Activated effector memory CD4-positive, alpha-beta T cell treated with anti-CD3 and anti-CD28 coated beads, Interleukin-2, amount 50 U/mL, for 16 hours (primary cell): ENCODE data around the gene OR2T29.
"Not testable (repeated sequence)": the region's sequence is repeated elsewhere in the genome, so short reads cannot be mapped to it uniquely, and the experiment has no call there.

Source experiments
- DNase-seq: peaks from one replicate; pipeline ENCODE4 v3.0.0-alpha.2; 2020

OR2T29 gene

GRCh38 chr1:248507773-248508172, 54.8 kb downstream of the OR2T29 start, which contains the start of gene OR2G6:
Gene OR2G6, plus strand, starts transcription at chr1:248508073. Its CDS starts 13,574 bp downstream, at chr1:248521647.
- not testable (repeated sequence) for DNase-seq
